ENCODE measurements around the gene DYNC1H1.
A peak's percentile ranks its signal among the peaks of the same experiment; 100 is the strongest.

The DYNC1H1 gene

GRCh38 chr14:101965181-101965544, 790 bp downstream of the DYNC1H1 start:
- DNase-seq (ENCODE audit: extremely low spot score) = peak; percentile 55
- TF ChIP-seq CTBP1 (IDR thresholded peaks at IDR 0.05; ENCODE audit: borderline replicate concordance) (no peak), L3MBTL2 (conservative IDR thresholded peaks at IDR 0.05) (no peak), ELF4 (IDR thresholded peaks at IDR 0.05) (no peak), TARDBP (IDR thresholded peaks at IDR 0.05) (no peak), FOXM1 (IDR thresholded peaks at IDR 0.05; ENCODE audit: borderline replicate concordance) (no peak), ZNF384 (IDR thresholded peaks at IDR 0.05) (no peak), FOXK2 (IDR thresholded peaks at IDR 0.05) (no peak), PKNOX1 (IDR thresholded peaks at IDR 0.05) (no peak), SUZ12 (IDR thresholded peaks at IDR 0.05) (no peak)
- POLR2A ChIA-PET = interaction anchor here (1.0 to 1.3 kb wide), 3 partner anchors 204 to 354 kb away, joined by 3 read pairs; partner anchors contain the start of genes PPP2R5C and ZNF839
- CTCF ChIA-PET = interaction anchor here (1.1 kb wide), 1 partner anchor 14 kb away, joined by 3 read pairs; no protein-coding TSS in a partner anchor

- TF ChIP-seq BHLHE40 (IDR thresholded peaks at IDR 0.05; ENCODE audit: borderline replicate concordance) = no peak
- TF ChIP-seq FOXM1 (IDR thresholded peaks at IDR 0.05; ENCODE audit: borderline replicate concordance) = no peak
- POLR2A ChIA-PET = interaction anchor here (1.0 to 1.3 kb wide), 3 partner anchors 205 to 354 kb away, joined by 3 read pairs; partner anchors contain the start of genes PPP2R5C and ZNF839
- no peak for DNase-seq (ENCODE audit: extremely low spot score)
- CTCF ChIA-PET = interaction anchor here (1.1 kb wide), 1 partner anchor 15 kb away, joined by 3 read pairs; no protein-coding TSS in a partner anchor
Measured at GRCh38 chr14:101965770-101966722, 1.7 kb downstream of the DYNC1H1 start.

GRCh38 chr14:101966742-101967141, 2.4 kb downstream of the DYNC1H1 start:
- ChIA-PET POLR2A (no interaction called here), CTCF (interaction anchor here (1.5 kb wide), 1 partner anchor 195 kb away, joined by 4 read pairs; no protein-coding TSS in a partner anchor)
- no peak for DNase-seq (ENCODE audit: extremely low spot score)
- TF ChIP-seq FOXM1 (IDR thresholded peaks at IDR 0.05; ENCODE audit: borderline replicate concordance) = no peak
- no peak for TF ChIP-seq ZNF384 (IDR thresholded peaks at IDR 0.05)
- no peak for TF ChIP-seq TARDBP (IDR thresholded peaks at IDR 0.05)
- TF ChIP-seq L3MBTL2 (conservative IDR thresholded peaks at IDR 0.05) = no peak
- TF ChIP-seq SUZ12 (IDR thresholded peaks at IDR 0.05) = no peak
- TF ChIP-seq FOXK2 (IDR thresholded peaks at IDR 0.05) = no peak
- no peak for TF ChIP-seq ARNT (IDR thresholded peaks at IDR 0.05)
- no peak for TF ChIP-seq NFRKB (IDR thresholded peaks at IDR 0.05)
- no peak for TF ChIP-seq SP1 (IDR thresholded peaks at IDR 0.05)
- TF ChIP-seq BHLHE40 (IDR thresholded peaks at IDR 0.05; ENCODE audit: borderline replicate concordance) = no peak
- TF ChIP-seq FOXA1 (IDR thresholded peaks at IDR 0.05) = no peak
- TF ChIP-seq LEF1 (IDR thresholded peaks at IDR 0.05; ENCODE audit: borderline replicate concordance) = no peak
- no peak for TF ChIP-seq ELF4 (IDR thresholded peaks at IDR 0.05)
- no peak for TF ChIP-seq CTBP1 (IDR thresholded peaks at IDR 0.05; ENCODE audit: borderline replicate concordance)
- TF ChIP-seq PKNOX1 (IDR thresholded peaks at IDR 0.05) = no peak
- TF ChIP-seq HDGF (IDR thresholded peaks at IDR 0.05; ENCODE audit: borderline replicate concordance) = no peak

GRCh38 chr14:101968186-101968585, 3.8 kb downstream of the DYNC1H1 start:
- TF ChIP-seq ARNT (IDR thresholded peaks at IDR 0.05) = no peak
- TF ChIP-seq SP1 (IDR thresholded peaks at IDR 0.05) = no peak
- TF ChIP-seq NFRKB (IDR thresholded peaks at IDR 0.05) = no peak
- no peak for TF ChIP-seq PKNOX1 (IDR thresholded peaks at IDR 0.05)
- no peak for TF ChIP-seq FOXM1 (IDR thresholded peaks at IDR 0.05; ENCODE audit: borderline replicate concordance)
- no peak for TF ChIP-seq L3MBTL2 (conservative IDR thresholded peaks at IDR 0.05)
- no peak for TF ChIP-seq FOXA1 (IDR thresholded peaks at IDR 0.05)
- TF ChIP-seq ZNF384 (IDR thresholded peaks at IDR 0.05) = no peak
- no peak for TF ChIP-seq SUZ12 (IDR thresholded peaks at IDR 0.05)
- no peak for TF ChIP-seq FOXK2 (IDR thresholded peaks at IDR 0.05)
- TF ChIP-seq BHLHE40 (IDR thresholded peaks at IDR 0.05; ENCODE audit: borderline replicate concordance) = no peak
- TF ChIP-seq HDGF (IDR thresholded peaks at IDR 0.05; ENCODE audit: borderline replicate concordance) = no peak
- no peak for TF ChIP-seq ELF4 (IDR thresholded peaks at IDR 0.05)
- TF ChIP-seq TARDBP (IDR thresholded peaks at IDR 0.05) = no peak
- no peak for TF ChIP-seq LEF1 (IDR thresholded peaks at IDR 0.05; ENCODE audit: borderline replicate concordance)
- TF ChIP-seq CTBP1 (IDR thresholded peaks at IDR 0.05; ENCODE audit: borderline replicate concordance) = no peak
- POLR2A ChIA-PET = interaction anchor here (0.6 kb wide), 1 partner anchor 14 kb away, joined by 3 read pairs; no protein-coding TSS in a partner anchor
- CTCF ChIA-PET = interaction anchor here (0.6 to 1.5 kb wide), 3 partner anchors 14 to 197 kb away, joined by 3 to 5 read pairs (median 4); no protein-coding TSS in a partner anchor
- DNase-seq (ENCODE audit: extremely low spot score) = no peak

GRCh38 chr14:101969481-101969880, 5.1 kb downstream of the DYNC1H1 start:
- TF ChIP-seq BHLHE40 (IDR thresholded peaks at IDR 0.05; ENCODE audit: borderline replicate concordance) (no peak), SUZ12 (IDR thresholded peaks at IDR 0.05) (no peak), ELF4 (IDR thresholded peaks at IDR 0.05) (no peak), LEF1 (IDR thresholded peaks at IDR 0.05; ENCODE audit: borderline replicate concordance) (no peak), SP1 (IDR thresholded peaks at IDR 0.05) (no peak), L3MBTL2 (conservative IDR thresholded peaks at IDR 0.05) (no peak), HDGF (IDR thresholded peaks at IDR 0.05; ENCODE audit: borderline replicate concordance) (no peak)
- DNase-seq (ENCODE audit: extremely low spot score) = no peak
- ChIA-PET POLR2A (no interaction called here), CTCF (no interaction called here)
